ENCODE results near the gene FABP3. TPM values are rescaled to one million over a fixed set of nuclear protein-coding genes. Genes with fewer than 3 reads are reported as not detected.

The FABP3 gene
- total and polyA plus RNA-seq, 2 of the 4 experiments (the other 2 are of a cell fraction): 4.8 to 8.6 TPM

- in situ Hi-C loops (cut with MboI; ENCODE audit: low sequenced_read_pairs): no loop called here
These were observed 39.3 kb upstream of the FABP3 start for GRCh38 chr1:31412205-31412604.

More at GRCh38 chr1:31412205-31412604, 39.3 kb upstream of the FABP3 start:
- no peaks in the 10 kb centered on the region for H3K9me3 ChIP-seq (ENCODE audit: control insufficient read depth, insufficient read depth, low read length)
- H3K14ac ChIP-seq (replicated peaks; ENCODE audit: low read depth, low read length): no peak overlapping the region
- H2BK5ac ChIP-seq (ENCODE audit: low read depth, low read length, poor library complexity, severe bottlenecking): no peak overlapping the region
- H2AK9ac ChIP-seq (replicated peaks; ENCODE audit: low read depth, low read length, poor library complexity): no peak overlapping the region
- H4K20me1 ChIP-seq (ENCODE audit: insufficient read depth, low read length): peaks cover 24% of the 10 kb centered on the region
- peak overlapping the region; percentile 56; the same call in 1 of the 2 replicates for H2BK20ac ChIP-seq (ENCODE audit: low read depth, low read length)
- H3K4me1 ChIP-seq (ENCODE audit: control insufficient read depth, insufficient read depth, low read length): peaks cover 42% of the 10 kb centered on the region
- dilution Hi-C loops (cut with HindIII; ENCODE audit: low sequenced_read_pairs, unreplicated experiment): no loop called here
- H3K56ac ChIP-seq (ENCODE audit: extremely low read depth, insufficient read depth, low read length): no peak overlapping the region
- H3K79me1 ChIP-seq (ENCODE audit: low read depth in 1 of 2, low read length in 2 of 2): peaks cover 0 to 44% of the 10 kb centered on the region in 2 experiments; a peak in 3 of 4 replicates
- peak overlapping the region; percentile 32; the same call in 1 of the 2 replicates for H3K23ac ChIP-seq (ENCODE audit: low read depth, low read length)
- CTCF ChIA-PET: interaction anchor here (1.3 to 3.3 kb wide), 2 partner anchors 10 to 16 kb away, joined by 4 to 13 read pairs; no protein-coding TSS in a partner anchor
- H3K27ac ChIP-seq (ENCODE audit: insufficient read depth, low read length): no peak overlapping the region
- no peak overlapping the region for H4K5ac ChIP-seq (ENCODE audit: low read depth, low read length)
- WGBS, 2 experiments (ENCODE audit: extremely low coverage in 2 of 2, insufficient read length in 1 of 2): no CpG with 5 or more reads among the region's 2 CpGs
- POLR2A ChIA-PET (ENCODE audit: unreplicated experiment): no interaction called here
- no peak for ATAC-seq (ENCODE audit: low read depth)
- intact Hi-C loops (cut with micrococcal nuclease): no loop called here
- TF ChIP-seq MAFK (IDR thresholded peaks at IDR 0.05; ENCODE audit: low read depth, low read length): no peak
- no peak for TF ChIP-seq BHLHE40 (IDR thresholded peaks at IDR 0.05; ENCODE audit: low read depth, low read length)
- TF ChIP-seq CHD1 (IDR thresholded peaks at IDR 0.05; ENCODE audit: low read depth, low read length): no peak
- no peak for TF ChIP-seq ELK1 (IDR thresholded peaks at IDR 0.05; ENCODE audit: borderline replicate concordance, low read depth, low read length)
- no peak for TF ChIP-seq MAZ (IDR thresholded peaks at IDR 0.05; ENCODE audit: borderline replicate concordance, low read depth, low read length)
- H3K4me2 ChIP-seq (ENCODE audit: low read depth, low read length): no peak overlapping the region
- H3K18ac ChIP-seq (ENCODE audit: low read depth, low read length): no peak overlapping the region
- H3K4me3 ChIP-seq (ENCODE audit: insufficient read depth, low read depth, low read length): no peak overlapping the region
- H3K4ac ChIP-seq (ENCODE audit: low read depth, low read length): peak overlapping the region; percentile 30; the same call in 1 of the 2 replicates
- H2AFZ ChIP-seq (replicated peaks; ENCODE audit: low read length, poor library complexity): no peak overlapping the region
- H3K27me3 ChIP-seq (ENCODE audit: control insufficient read depth, insufficient read depth, low read length): no peaks in the 10 kb centered on the region
- no peak overlapping the region for H3K9ac ChIP-seq (ENCODE audit: low read depth, low read length)
- H2AK5ac ChIP-seq (ENCODE audit: low read depth, low read length): peak overlapping the region; percentile 84
- no TSS peak for BruUV-seq (replicated peaks)
- peak overlapping the region; percentile 43 for H2BK120ac ChIP-seq (ENCODE audit: low read depth, low read length)
- no peak for DNase-seq
- peaks cover 52% of the 10 kb centered on the region for H3K9me1 ChIP-seq (ENCODE audit: insufficient read depth, low read length)
- H3K36me3 ChIP-seq (ENCODE audit: control insufficient read depth, insufficient read depth, low read length): peaks cover 4% of the 10 kb centered on the region; the same call in 1 of the 2 replicates
- H4K8ac ChIP-seq (ENCODE audit: low read depth in 2 of 2, low read length in 2 of 2): no peak overlapping the region; a peak in 1 of 4 replicates
- peak overlapping the region; percentile 15; the same call in 1 of the 2 replicates for H4K91ac ChIP-seq (ENCODE audit: insufficient read depth, low read depth, low read length)
- no peak overlapping the region for H2BK15ac ChIP-seq (ENCODE audit: low read depth, low read length)

Data from IMR-90 (cell line).